H1 (cell line): ENCODE results near the gene NOTCH4. TPM values are rescaled to one million over a fixed set of nuclear protein-coding genes. Genes with fewer than 3 reads are reported as not detected.

Experiments
- CTCF ChIA-PET: fragments of 300-600 bp; sonication (Branson Sonifier 250); formaldehyde crosslinking; loops from one replicate; lab custom pipeline; 2021; ENCODE audit not compliant: partially characterized antibody; lab: Charles Lee
- POLR2A ChIA-PET: fragments of 300-600 bp; sonication (Branson Sonifier 250); formaldehyde crosslinking; loops from one replicate; lab custom pipeline; 2021; ENCODE audit warnings: inconsistent platforms; ENCODE audit not compliant: partially characterized antibody; lab: Charles Lee
- DNase-seq, 2 experiments: peaks; one replicate each; pipeline versions ENCODE4 v3.0.0 to v3.0.0-alpha.2; 2010 to 2022; ENCODE audit warnings: low spot score in 2 of 2, low read depth in 1 of 2, mixed read lengths in 1 of 2
- FAIRE-seq: peaks from 2 replicates; lab custom pipeline; 2011; peaks lifted over from hg19 to GRCh38; lab: Jason Lieb, UNC
- H2AFZ ChIP-seq: 2 replicates; pipeline ENCODE4 v1.8.1; 2012; ENCODE audit warnings: low read length, inconsistent platforms
- H2AK5ac ChIP-seq: 2 replicates; pipeline ENCODE4 v1.6.1; 2013; ENCODE audit warnings: low read depth, low read length
- H2BK120ac ChIP-seq: replicated peaks from 2 replicates; pipeline ENCODE3; 2013; ENCODE audit warnings: low read depth, low read length, inconsistent platforms
- H2BK12ac ChIP-seq: 2 replicates; pipeline ENCODE4 v1.6.1; 2013; ENCODE audit warnings: low read depth, low read length
- H2BK15ac ChIP-seq: 2 replicates; pipeline ENCODE4 v1.6.1; 2013; ENCODE audit warnings: low read length
- H2BK20ac ChIP-seq: 2 replicates; pipeline ENCODE4 v1.6.1; 2013; ENCODE audit warnings: low read length
- H2BK5ac ChIP-seq: 2 replicates; pipeline ENCODE4 v1.6.1; 2013; ENCODE audit warnings: low read depth, low read length
- H3K14ac ChIP-seq: 2 replicates; pipeline ENCODE4 v1.6.1; 2013; ENCODE audit warnings: inconsistent platforms; ENCODE audit not compliant: insufficient read length
- H3K18ac ChIP-seq: 2 replicates; pipeline ENCODE4 v1.6.1; 2013; ENCODE audit warnings: low read length; ENCODE audit errors: extremely low read depth
- H3K23ac ChIP-seq: 2 replicates; pipeline ENCODE4 v1.6.1; 2013; ENCODE audit warnings: inconsistent platforms; ENCODE audit not compliant: insufficient read length
- H3K23me2 ChIP-seq: 2 replicates; pipeline ENCODE4 v1.6.1; 2013; ENCODE audit warnings: low read depth, low read length
- H3K27ac ChIP-seq: 2 replicates; pipeline ENCODE4 v1.6.1; 2011; ENCODE audit warnings: low read depth, low read length, inconsistent platforms
- H3K27me3 ChIP-seq, 4 experiments: replicated peaks in 1 of 4; 1 replicate in 1 of 4; 2 replicates in 3 of 4; pipeline versions ENCODE4 v1.6.1 to v1.8.1; 2011 to 2013; ENCODE audit warnings: low read length in 3 of 4, mild to moderate bottlenecking in 3 of 4, inconsistent platforms in 2 of 4, mixed read lengths in 2 of 4, moderate library complexity in 1 of 4; ENCODE audit not compliant: control insufficient read depth in 3 of 4, insufficient read depth in 3 of 4; ENCODE audit errors: extremely low read depth in 1 of 4
- H3K36me3 ChIP-seq, 4 experiments: 2 replicates each; pipeline versions ENCODE4 v1.6.1 to v1.8.1; 2011 to 2013; ENCODE audit warnings: mild to moderate bottlenecking in 4 of 4, low read length in 3 of 4, moderate library complexity in 2 of 4, control low read depth in 1 of 4, inconsistent platforms in 1 of 4; ENCODE audit not compliant: insufficient read depth in 4 of 4, control insufficient read depth in 2 of 4
- H3K4ac ChIP-seq: replicated peaks from 2 replicates; pipeline ENCODE3; 2013; ENCODE audit warnings: low read length, low read depth, mixed read lengths, inconsistent platforms; ENCODE audit not compliant: insufficient read length
- H3K4me1 ChIP-seq, 4 experiments: replicated peaks in 1 of 4; 1 replicate in 1 of 4; 2 replicates in 3 of 4; pipeline versions ENCODE4 v1.6.1 to v1.8.1; 2011 to 2013; ENCODE audit warnings: low read length in 3 of 4, inconsistent platforms in 2 of 4, mixed read lengths in 1 of 4; ENCODE audit not compliant: insufficient read depth in 4 of 4, control insufficient read depth in 3 of 4
- H3K4me2 ChIP-seq, 2 experiments: 2 replicates each; pipeline versions ENCODE4 v1.6.1 to v1.8.1; 2011 to 2013; ENCODE audit warnings: low read depth in 2 of 2, low read length in 2 of 2, control low read depth in 1 of 2, inconsistent platforms in 1 of 2, mild to moderate bottlenecking in 1 of 2; ENCODE audit not compliant: insufficient read depth in 1 of 2
- H3K4me3 ChIP-seq, 4 experiments: fragments of 200-600, 300-600 bp in 1 of 4; sonication (generic), shearing (Covaris generic), sonication (Bioruptor Twin) in 1 of 4; 2 replicates each; pipeline versions ENCODE4 v1.5.1 to v1.8.1; 2011 to 2016; ENCODE audit warnings: low read length in 4 of 4, low read depth in 3 of 4, control low read depth in 2 of 4, inconsistent platforms in 2 of 4, mild to moderate bottlenecking in 2 of 4, mixed read lengths in 1 of 4, moderate library complexity in 1 of 4; ENCODE audit not compliant: insufficient read depth in 2 of 4; ENCODE audit errors: extremely low read depth in 1 of 4
- H3K56ac ChIP-seq: replicated peaks from 2 replicates; pipeline ENCODE3; 2013; ENCODE audit warnings: low read depth, mild to moderate bottlenecking, mixed read lengths, low read length, inconsistent platforms; ENCODE audit not compliant: insufficient read length
- H3K79me1 ChIP-seq: 2 replicates; pipeline ENCODE4 v1.6.1; 2013; ENCODE audit warnings: low read depth, low read length, control low read depth
- H3K79me2 ChIP-seq, 2 experiments: 2 replicates each; pipeline versions ENCODE4 v1.6.1 to v1.8.1; 2012 to 2013; ENCODE audit warnings: low read length in 2 of 2, mild to moderate bottlenecking in 2 of 2, inconsistent platforms in 1 of 2; ENCODE audit not compliant: insufficient read depth in 2 of 2, control insufficient read depth in 1 of 2
- H3K9ac ChIP-seq, 4 experiments: replicated peaks in 1 of 4; 1 replicate in 1 of 4; 2 replicates in 3 of 4; pipeline versions ENCODE4 v1.6.1 to v1.8.1; 2011 to 2013; ENCODE audit warnings: low read depth in 3 of 4, low read length in 3 of 4, control low read depth in 2 of 4, mild to moderate bottlenecking in 2 of 4, moderate library complexity in 2 of 4, inconsistent platforms in 1 of 4; ENCODE audit errors: extremely low read depth in 1 of 4
- H3K9me3 ChIP-seq, 2 experiments: 2 replicates each; pipeline versions ENCODE4 v1.6.1 to v1.8.1; 2012 to 2013; ENCODE audit warnings: mild to moderate bottlenecking in 2 of 2, moderate library complexity in 2 of 2, control low read depth in 1 of 2, inconsistent platforms in 1 of 2, low read depth in 1 of 2, low read length in 1 of 2, mixed read lengths in 1 of 2; ENCODE audit not compliant: insufficient read depth in 2 of 2
- H4K20me1 ChIP-seq, 2 experiments: replicated peaks in 1 of 2; 2 replicates each; pipeline versions ENCODE3 to v1.8.1; 2011 to 2013; ENCODE audit warnings: inconsistent platforms in 2 of 2, low read length in 2 of 2, mild to moderate bottlenecking in 1 of 2; ENCODE audit not compliant: insufficient read depth in 2 of 2, control insufficient read depth in 1 of 2
- H4K5ac ChIP-seq: 2 replicates; pipeline ENCODE4 v1.6.1; 2013; ENCODE audit warnings: low read length, low read depth, mixed read lengths, inconsistent platforms; ENCODE audit not compliant: insufficient read length
- H4K8ac ChIP-seq: 2 replicates; pipeline ENCODE4 v1.8.0; 2013; ENCODE audit warnings: mild to moderate bottlenecking, moderate library complexity, low read length, inconsistent platforms; ENCODE audit not compliant: insufficient read depth; ENCODE audit errors: extremely low read depth
- H4K91ac ChIP-seq: replicated peaks from 2 replicates; pipeline ENCODE3; 2013; ENCODE audit warnings: low read length, mixed read lengths, inconsistent platforms; ENCODE audit not compliant: insufficient read length
- CREB1 ChIP-seq: IDR thresholded peaks from 2 replicates; pipeline ENCODE4 v1.6.1; 2012; ENCODE audit warnings: inconsistent platforms
- GABPA ChIP-seq: IDR thresholded peaks from 2 replicates; pipeline ENCODE4 v1.6.1; 2011; ENCODE audit warnings: mild to moderate bottlenecking, low read length, moderate library complexity, borderline replicate concordance; ENCODE audit not compliant: insufficient read depth
- JUND ChIP-seq: IDR thresholded peaks from 2 replicates; pipeline ENCODE4 v1.6.1; 2011; ENCODE audit warnings: mild to moderate bottlenecking, improper control_type of control experiment, low read length
- POLR2AphosphoS5 ChIP-seq: IDR thresholded peaks from 2 replicates; pipeline ENCODE4 v1.6.1; 2011; ENCODE audit warnings: low read depth, low read length
- SIN3A ChIP-seq, 2 experiments: IDR thresholded peaks in 1 of 2; conservative IDR thresholded peaks in 1 of 2; 2 replicates each; pipeline ENCODE4 v1.6.1; 2011 to 2012; ENCODE audit warnings: low read length in 2 of 2, improper control_type of control experiment in 1 of 2, low read depth in 1 of 2, mild to moderate bottlenecking in 1 of 2
- WGBS, 2 experiments: shearing (Covaris generic) in 1 of 2; methylation state at CpG; one replicate each; pipeline versions ENCODE4 v1.1.6 to v1.1.7; 2013 to 2015; ENCODE audit warnings: low lambda C conversion rate in 2 of 2, mixed read lengths in 2 of 2, inconsistent platforms in 1 of 2, low coverage in 1 of 2, missing lambda C conversion rate in 1 of 2; ENCODE audit not compliant: insufficient replicate concordance in 2 of 2, insufficient coverage in 1 of 2, insufficient read length in 1 of 2; ENCODE audit errors: extremely low coverage in 1 of 2, missing lambda C conversion rate in 1 of 2; 5-methylcytosine and 5-hydroxymethylcytosine counted together
- polyA plus RNA-seq, 7 experiments: library from polyadenylated mRNA; depleted of rRNA in 3 of 7; stranded (reverse) in 5 of 7; unstranded in 2 of 7; fragments of >200 nt in 5 of 7; fragments of 200-250 nt in 2 of 7; gene quantifications; 1 replicate in 5 of 7; 2 replicates in 1 of 7; 4 replicates in 1 of 7; pipeline versions ENCODE4 v1.2.1 to v1.2.3, GENCODE V29; 2011 to 2013; ENCODE audit warnings: missing spikeins in 2 of 7, mixed read lengths in 2 of 7
- total RNA-seq: library from RNA; stranded (reverse); fragmentation: NEBNext Ultra II Directional; extraction: Animal tissue kit (Norgen Biotek cat#: 25700); gene quantifications from 2 replicates; pipeline ENCODE4 v1.2.1, GENCODE V29; 2021
- TF ChIP-seq, protein P1 (sequence below): IDR thresholded peaks from 2 replicates; pipeline ENCODE4 v1.6.1; 2012; ENCODE audit warnings: low read length, inconsistent platforms

NOTCH4 gene
- total and polyA plus RNA-seq, 2 of the 8 experiments (the other 6 are each of a cell fraction or from before 2014, with no cell fraction given), result 1.9 to 2.8 TPM

DNA sequence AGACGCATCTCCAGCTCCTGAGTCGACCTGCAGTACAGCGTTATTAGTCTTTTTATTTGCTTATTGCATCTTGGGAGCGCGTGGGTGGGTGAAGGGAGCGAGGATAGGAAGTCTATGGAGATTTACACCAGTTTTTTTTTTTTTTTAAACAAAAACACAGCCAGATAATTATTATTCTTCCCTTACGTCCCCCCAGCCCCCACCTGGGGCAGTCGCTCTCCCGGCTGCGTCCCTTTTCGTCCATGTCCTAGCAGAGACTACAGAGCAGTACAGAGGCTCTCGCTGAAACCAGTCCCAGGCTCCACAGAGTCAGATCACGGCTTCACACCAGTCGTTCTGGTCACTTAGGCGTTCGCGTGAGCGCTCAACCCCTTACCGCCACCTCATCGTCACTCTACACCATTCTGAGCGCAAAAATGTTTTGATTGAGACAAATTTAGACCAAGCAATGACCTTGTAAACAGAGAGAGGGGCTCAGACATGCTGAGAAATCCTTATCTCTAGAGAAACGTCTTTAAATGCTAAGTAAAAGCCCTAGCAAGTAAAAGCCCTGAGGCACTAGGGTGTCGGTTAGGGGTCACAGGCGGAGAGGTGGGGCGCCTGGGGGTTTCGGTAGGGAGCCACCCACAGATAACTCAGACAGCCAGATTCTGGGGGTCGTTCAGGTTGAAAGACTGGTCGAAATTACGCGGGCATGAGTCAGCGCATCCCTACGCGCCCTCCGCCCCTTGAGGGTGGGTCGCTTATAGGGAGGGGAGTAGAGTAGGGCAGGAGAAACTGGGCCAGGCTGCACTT, 70.9 kb downstream of the NOTCH4 start:
- peaks cover 0 to 5% of the 10 kb centered on the region in 2 experiments; a peak in 1 of 4 replicates for H3K79me2 ChIP-seq
- H2BK15ac ChIP-seq, result peak overlapping the region; percentile 19; the same call in 1 of the 2 replicates
- H3K36me3 ChIP-seq, result peaks cover 4 to 12% (median 10%) of the 10 kb centered on the region in 4 experiments; a peak in 6 of 8 replicates
- DNase-seq (peak in 1 of 2 experiments; percentile 67), FAIRE-seq (no peak)
- peak overlapping the region; percentile 24 for H3K4ac ChIP-seq
- ChIA-PET CTCF (interaction anchor here (1.0 to 3.3 kb wide), 9 partner anchors 11 to 43 kb away, joined by 3 to 19 read pairs (median 4); partner anchors contain the start of gene EGFL8), POLR2A (interaction anchor here (0.7 to 4.7 kb wide), 17 partner anchors 11 to 82 kb away, joined by 3 to 30 read pairs (median 4); partner anchors contain the start of genes AGPAT1, ATF6B, EGFL8 and FKBPL)
- no peak overlapping the region; the same call in 1 of the 2 replicates for H4K8ac ChIP-seq
- H2BK12ac ChIP-seq, result peak overlapping the region; percentile 71; the same call in 1 of the 2 replicates
- H2BK20ac ChIP-seq, result 0 out of 2 replicates have a peak overlapping the region, but pooled peaks have one; percentile 21
- H2AFZ ChIP-seq, result no peak overlapping the region; the same call in 1 of the 2 replicates
- H3K79me1 ChIP-seq, result 0 out of 2 replicates have a peak, but pooled peaks cover 3% of the 10 kb centered on the region
- no peaks in the 10 kb centered on the region for H4K20me1 ChIP-seq
- WGBS, 2 experiments, result 4% methylated on average over 35 of the region's 35 CpGs; no CpG with 5 or more reads in 1 of the 2 experiments
- peak overlapping the region; percentile 69; the same call in 1 of the 2 replicates for H2BK5ac ChIP-seq
- peaks cover 4 to 41% (median 37%) of the 10 kb centered on the region in 4 experiments for H3K27me3 ChIP-seq
- H3K4me2 ChIP-seq, result peak overlapping the region; percentile 92 to 94
- peak overlapping the region; percentile 58 for H4K91ac ChIP-seq
- no peak overlapping the region for H4K5ac ChIP-seq
- no peaks in the 10 kb centered on the region for H3K9me3 ChIP-seq
- peak overlapping the region; percentile 77 to 98 (median 92) for H3K4me3 ChIP-seq
- peak overlapping the region; percentile 84 for H3K18ac ChIP-seq
- no peak overlapping the region; the same call in 1 of the 2 replicates for H3K27ac ChIP-seq
- H2BK120ac ChIP-seq, result peak overlapping the region; percentile 77
- H3K4me1 ChIP-seq, result peaks cover 12 to 29% (median 16%) of the 10 kb centered on the region in 4 experiments
- H3K9ac ChIP-seq, result peak overlapping the region; percentile 31 to 80 (median 73); a peak in 6 of 7 replicates
- peaks cover 25% of the 10 kb centered on the region for H3K23me2 ChIP-seq
- H2AK5ac ChIP-seq, result 0 out of 2 replicates have a peak overlapping the region, but pooled peaks have one; percentile 43
- H3K23ac ChIP-seq, result no peak overlapping the region
- H3K56ac ChIP-seq, result no peak overlapping the region
- no peak overlapping the region for H3K14ac ChIP-seq
- TF ChIP-seq JUND, result peak; percentile 59; the same call in 1 of the 2 replicates
- TF ChIP-seq, protein P1, sequence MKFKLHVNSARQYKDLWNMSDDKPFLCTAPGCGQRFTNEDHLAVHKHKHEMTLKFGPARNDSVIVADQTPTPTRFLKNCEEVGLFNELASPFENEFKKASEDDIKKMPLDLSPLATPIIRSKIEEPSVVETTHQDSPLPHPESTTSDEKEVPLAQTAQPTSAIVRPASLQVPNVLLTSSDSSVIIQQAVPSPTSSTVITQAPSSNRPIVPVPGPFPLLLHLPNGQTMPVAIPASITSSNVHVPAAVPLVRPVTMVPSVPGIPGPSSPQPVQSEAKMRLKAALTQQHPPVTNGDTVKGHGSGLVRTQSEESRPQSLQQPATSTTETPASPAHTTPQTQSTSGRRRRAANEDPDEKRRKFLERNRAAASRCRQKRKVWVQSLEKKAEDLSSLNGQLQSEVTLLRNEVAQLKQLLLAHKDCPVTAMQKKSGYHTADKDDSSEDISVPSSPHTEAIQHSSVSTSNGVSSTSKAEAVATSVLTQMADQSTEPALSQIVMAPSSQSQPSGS, result no peak
- TF ChIP-seq POLR2AphosphoS5, result no peak
- no peak for TF ChIP-seq GABPA
- peak; percentile 35; the same call in 1 of the 2 replicates for TF ChIP-seq CREB1
- TF ChIP-seq SIN3A (conservative IDR thresholded peaks at IDR 0.05 in 1 of 2, IDR thresholded peaks at IDR 0.05 in 1 of 2; ENCODE audit: low read depth in 1 of 2, low read length in 2 of 2), result no peak
